ENCODE measurements around the gene TM2D1.

GRCh38 chr1:61752921-61753389, 28.0 kb upstream of the TM2D1 start:
- no peak for TF ChIP-seq CTCF (IDR thresholded peaks at IDR 0.05; ENCODE audit: insufficient read depth, low read length)
- TF ChIP-seq REST (IDR thresholded peaks at IDR 0.05; ENCODE audit: insufficient replicate concordance, low read depth) = no peak
- TF ChIP-seq GABPA (IDR thresholded peaks at IDR 0.05; ENCODE audit: low read depth) = no peak

All from HL-60 (cell line).